Posterior cingulate gyrus (tissue), 11 donors: ENCODE measurements around the gene NIF3L1.

Experiments
- DNase-seq, 10 donors: peaks; one replicate each; pipeline versions ENCODE4 v3.0.0 to v3.0.0-alpha.2; 2020 to 2021; ENCODE audit warnings: mixed read lengths in 3 of 10
- intact Hi-C: fragments of 100-400 bp; cut with DNase I; formaldehyde crosslinking; loops from one replicate; pipeline ENCODE4 v1.15.1; 2023

The NIF3L1 gene, protein sequence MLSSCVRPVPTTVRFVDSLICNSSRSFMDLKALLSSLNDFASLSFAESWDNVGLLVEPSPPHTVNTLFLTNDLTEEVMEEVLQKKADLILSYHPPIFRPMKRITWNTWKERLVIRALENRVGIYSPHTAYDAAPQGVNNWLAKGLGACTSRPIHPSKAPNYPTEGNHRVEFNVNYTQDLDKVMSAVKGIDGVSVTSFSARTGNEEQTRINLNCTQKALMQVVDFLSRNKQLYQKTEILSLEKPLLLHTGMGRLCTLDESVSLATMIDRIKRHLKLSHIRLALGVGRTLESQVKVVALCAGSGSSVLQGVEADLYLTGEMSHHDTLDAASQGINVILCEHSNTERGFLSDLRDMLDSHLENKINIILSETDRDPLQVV

GRCh38 chr2:200888704-200889625 is at the start of gene NIF3L1, which contains the start of gene PPIL3:
Gene NIF3L1 (plus strand): TSS chr2:200889371. CDS start chr2:200891944, 2,573 bp downstream.
Gene PPIL3 (minus strand): TSS chr2:200889077. CDS start chr2:200887615, 1,462 bp downstream.
- intact Hi-C loops = loop anchor here (2.0 kb wide), 1 partner anchor 24 kb away; the partner anchor contains the start of gene CLK1
- DNase-seq = peak; percentile 88 to 99 (median 95)

DNA sequence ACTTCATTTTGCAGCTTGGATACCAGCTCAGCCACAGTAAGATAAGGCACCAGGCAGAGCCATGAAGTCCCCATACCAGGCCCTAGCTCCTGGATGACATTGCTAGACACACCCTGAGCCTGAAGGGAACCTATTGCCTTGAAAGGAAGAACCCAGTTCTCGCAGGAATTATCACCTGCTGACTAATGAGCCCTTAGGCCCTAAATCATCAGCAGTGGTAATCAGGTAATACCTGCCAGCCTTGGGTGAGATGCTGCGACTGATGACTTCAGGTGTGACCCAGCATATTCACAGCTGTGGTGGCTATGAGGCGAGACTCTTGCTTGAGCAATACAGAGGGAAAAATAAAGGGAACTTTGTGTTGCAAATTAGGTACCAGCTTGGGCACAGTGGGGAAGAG is 49.7 kb upstream of the NIF3L1 start:
- intact Hi-C loops = no loop called here
- no peak for DNase-seq

DNA sequence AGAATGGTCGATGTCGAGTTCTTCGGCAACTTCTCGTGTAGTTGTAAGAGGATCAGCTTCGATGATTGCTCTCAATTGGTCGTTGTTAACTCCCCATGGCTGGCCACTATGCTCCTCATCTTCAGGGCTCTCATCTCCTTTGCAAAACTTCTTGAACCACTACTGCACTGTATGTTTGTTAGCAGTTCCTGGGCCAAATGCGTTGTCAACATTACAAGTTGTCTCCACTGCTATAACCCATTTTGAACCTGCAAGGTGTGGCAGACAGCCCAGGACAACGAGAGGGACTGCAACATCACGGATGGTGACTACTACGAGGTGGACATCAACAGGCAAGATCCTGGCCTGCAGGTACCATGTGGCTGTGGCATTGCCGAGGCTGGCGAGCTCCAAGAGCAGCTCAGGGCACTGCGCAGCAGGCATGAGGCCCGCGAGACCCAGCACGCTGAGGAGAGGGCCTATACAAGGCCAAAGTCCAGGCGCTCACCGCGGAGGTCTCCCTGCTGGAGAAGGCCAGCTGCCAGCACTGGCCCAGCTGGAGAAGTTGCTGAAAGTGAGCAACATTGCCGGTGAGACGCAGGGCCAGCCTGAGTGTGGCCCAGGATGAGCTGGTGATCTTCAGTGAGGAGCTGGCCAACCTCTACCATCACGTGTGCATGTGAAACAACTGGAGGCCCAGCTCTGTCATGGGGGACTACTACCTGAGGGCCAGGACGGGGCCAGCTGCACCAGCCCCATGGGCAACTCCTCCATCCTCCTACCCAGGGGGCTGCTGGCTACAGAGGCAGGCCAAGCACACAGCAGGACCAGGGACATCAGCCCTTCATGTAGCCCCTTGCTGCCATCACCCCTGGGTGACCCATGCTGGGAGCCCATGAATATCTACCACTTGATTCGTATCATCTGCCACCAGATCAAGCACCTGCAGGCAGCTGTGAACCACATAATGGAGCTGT is 44.9 kb upstream of the NIF3L1 start:
- DNase-seq = peak in 1 of 10 donors; percentile 65
- intact Hi-C loops = no loop called here

- no peak for DNase-seq
- intact Hi-C loops = no loop called here
These were observed 44.0 kb upstream of the NIF3L1 start for GRCh38 chr2:200845194-200845593.

DNA sequence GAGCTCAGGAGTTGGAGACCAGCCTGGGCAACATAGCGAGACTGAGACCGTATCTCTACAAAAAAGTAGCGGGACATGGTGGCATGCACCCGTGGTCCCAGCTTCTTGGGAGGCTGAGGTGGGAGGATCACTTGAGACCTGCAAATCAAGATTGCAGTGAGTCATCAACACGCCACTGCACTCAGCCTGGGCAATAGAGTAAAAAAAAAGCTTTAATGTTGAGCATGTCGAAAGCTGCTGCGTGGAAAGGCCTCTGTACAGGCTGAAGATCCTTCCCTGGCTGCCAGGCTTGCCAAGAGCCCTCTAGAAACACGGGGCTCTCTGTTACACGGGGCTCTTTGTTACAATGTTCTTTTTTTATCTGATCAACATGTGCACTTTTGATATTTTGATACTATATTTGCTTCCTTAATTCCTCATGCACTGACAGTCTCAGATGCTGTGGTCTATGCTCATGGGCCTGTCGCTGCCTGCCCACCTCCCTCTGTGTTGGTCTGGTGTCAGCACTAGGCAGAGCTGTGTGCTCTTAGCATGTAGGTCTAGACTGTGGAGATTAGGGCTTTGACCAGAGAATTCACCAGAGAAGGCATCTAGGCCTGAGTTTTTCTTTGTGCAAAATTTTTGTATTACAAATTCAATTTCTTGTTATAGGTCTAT is 43.4 kb upstream of the NIF3L1 start:
- intact Hi-C loops = no loop called here
- no peak for DNase-seq

DNA sequence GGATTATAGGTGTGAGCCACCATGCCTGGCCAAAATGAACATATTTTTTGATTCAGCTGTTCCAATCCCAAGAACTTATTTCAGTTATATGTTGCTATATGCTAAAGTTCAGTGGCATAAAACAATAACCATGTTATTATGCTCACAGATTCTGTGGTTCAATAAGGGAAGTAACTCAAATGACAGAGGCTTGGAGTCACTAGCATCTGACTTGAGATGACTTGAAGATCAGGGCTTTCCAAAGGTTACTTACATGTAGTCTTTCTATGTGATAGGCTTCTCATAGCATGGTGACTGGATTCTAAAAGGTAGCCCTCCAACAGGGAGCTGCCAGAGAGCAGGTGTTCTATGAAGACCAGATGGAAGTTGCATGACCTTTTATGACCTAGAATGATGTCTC is 41.9 kb upstream of the NIF3L1 start:
- no peak for DNase-seq
- intact Hi-C loops = no loop called here

- intact Hi-C loops = no loop called here
- no peak for DNase-seq
These were observed 41.2 kb upstream of the NIF3L1 start for GRCh38 chr2:200847939-200848338.

GRCh38 chr2:200850512-200851256 is 38.5 kb upstream of the NIF3L1 start:
- DNase-seq = no peak
- intact Hi-C loops = no loop called here

DNA sequence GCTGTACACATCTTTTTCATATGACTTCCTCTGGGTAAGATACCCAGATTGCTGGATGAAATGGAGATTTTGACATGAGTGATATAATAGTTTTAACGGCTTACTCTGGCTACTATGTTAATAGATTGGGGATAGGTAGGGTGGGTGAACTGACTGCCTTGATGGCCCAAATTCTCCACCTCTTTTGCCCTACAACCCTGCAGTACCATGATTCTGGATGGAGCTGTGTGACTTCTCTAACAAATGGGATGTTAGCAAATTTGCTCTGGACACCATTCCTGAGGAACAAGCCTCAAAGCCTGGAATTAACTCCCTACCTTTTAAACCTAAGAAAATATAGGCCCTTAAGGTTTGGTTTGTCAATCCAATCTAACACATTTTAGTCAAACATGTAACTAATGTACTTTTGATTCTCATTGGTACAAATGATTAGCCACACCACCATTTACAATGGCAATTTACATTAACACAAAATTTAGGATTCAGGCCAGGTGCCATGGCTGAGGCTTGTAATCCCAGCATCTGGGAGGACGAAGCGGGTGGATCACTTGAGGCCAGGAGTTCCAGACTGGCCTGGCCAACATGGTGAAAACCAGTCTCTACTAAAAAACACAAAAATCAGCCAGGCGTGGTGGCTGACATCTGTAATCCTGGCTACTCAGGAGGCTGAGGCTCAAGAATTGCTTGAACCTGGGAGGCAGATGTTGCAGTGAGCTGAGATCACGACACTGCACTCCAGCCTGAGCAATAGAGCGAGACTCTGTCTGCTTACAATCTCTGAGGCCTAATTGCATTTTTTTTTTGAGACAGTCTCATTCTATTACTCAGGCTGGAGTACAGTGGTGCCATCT is 37.5 kb upstream of the NIF3L1 start:
- intact Hi-C loops = no loop called here
- no peak for DNase-seq

DNA sequence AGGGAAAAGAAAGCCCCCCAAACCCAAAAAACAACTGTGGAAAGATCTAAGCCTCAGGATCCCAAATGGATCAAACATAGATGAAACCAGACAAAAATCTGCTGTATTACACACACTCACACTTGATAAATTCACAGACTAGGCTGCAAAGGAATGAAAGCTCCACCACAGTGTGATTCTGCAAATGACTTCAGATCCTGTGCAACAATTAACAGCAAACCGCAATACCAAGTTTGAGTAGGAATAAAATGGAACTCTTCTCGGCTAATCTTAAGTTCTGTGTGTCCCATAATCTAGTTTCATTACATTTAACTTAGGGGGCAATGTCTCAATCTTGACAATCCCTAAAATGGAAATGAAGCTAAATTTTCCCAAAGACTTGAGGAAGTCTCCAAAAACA is 36.6 kb upstream of the NIF3L1 start:
- intact Hi-C loops = no loop called here
- DNase-seq = no peak

DNA sequence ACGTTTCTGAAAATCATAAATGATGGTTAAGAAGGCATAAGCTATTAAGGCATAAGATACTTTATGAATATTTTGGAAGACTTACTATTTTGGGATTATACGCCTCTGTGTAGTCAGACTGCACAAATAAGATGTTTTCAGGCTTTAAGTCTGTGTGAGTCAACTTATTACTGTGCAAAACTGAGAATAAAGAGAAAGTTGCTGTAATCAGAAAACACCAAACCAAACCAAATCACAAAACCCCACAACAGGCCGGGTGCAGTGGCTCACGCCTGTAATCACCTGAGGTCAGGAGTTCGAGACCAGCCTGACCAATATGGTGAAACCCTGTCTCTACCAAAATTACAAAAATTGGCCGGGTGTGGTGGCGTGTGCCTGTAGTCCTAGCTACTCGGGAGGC is 32.4 kb upstream of the NIF3L1 start:
- no peak for DNase-seq
- intact Hi-C loops = no loop called here

DNA sequence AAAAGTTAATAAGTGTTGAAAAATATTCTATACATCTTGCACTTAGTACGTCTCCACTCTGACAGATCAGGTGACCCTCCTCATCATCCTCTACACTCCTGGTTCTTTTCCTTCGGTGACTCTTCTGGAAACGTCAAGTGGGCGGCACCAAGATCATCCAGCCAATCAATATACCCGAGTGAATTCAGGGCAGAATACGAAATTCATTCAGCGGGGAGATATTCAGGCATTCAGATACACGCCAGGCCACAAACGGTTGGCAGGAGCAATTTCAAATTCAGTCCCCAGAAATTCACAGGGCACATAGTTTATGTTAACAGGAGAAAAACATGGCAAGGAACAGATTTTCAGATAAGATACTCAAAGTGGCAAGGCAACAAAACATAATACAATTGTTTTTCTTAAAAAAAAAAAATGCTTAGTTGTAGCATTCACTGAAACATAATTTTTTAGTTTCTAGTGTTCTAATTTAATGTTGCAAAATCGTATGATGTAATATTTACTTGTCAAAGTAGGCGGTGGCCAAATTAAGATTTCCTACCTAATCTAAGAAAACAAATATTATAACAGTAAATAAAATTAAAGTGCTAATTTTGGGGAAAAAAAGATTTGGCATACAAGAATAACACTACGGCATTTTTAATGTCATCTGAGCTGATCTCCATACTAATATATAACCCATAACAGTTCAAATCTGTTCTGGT is 28.9 kb upstream of the NIF3L1 start:
- intact Hi-C loops = loop anchor here (5.0 kb wide), 1 partner anchor 148 kb away; no protein-coding TSS in a partner anchor
- DNase-seq = no peak

DNA sequence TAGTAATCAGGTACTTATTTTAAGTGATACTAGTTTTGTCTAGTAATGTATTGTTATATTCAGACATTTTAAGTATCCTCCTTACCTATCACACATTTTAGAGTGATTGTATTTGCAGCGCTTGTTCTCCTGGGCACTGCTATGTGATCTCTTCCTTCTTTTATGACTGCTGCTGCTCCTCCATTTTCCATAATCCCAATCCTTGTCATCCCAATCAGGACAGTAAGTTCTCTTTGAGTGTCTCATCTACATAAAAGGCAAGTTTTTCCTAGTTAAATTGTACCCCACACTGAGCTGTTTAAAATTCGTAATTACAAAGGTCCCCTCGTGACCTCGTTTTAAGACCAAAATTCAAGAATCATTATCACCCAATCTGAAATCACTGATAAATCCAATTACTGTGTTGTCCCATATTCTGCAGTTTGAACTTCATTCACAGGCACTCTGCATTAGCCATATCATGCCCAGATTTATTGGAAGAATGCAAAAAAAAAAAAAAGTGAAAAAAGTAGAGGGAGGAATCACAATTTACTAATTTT is 27.5 kb upstream of the NIF3L1 start:
- intact Hi-C loops = loop anchor here (5.0 kb wide), 1 partner anchor 149 kb away; no protein-coding TSS in a partner anchor
- DNase-seq = no peak

GRCh38 chr2:200862532-200863000 is 26.6 kb upstream of the NIF3L1 start:
- intact Hi-C loops = loop anchor here (5.0 kb wide), 1 partner anchor 150 kb away; no protein-coding TSS in a partner anchor
- peak in 1 of 10 donors; percentile 55 for DNase-seq

GRCh38 chr2:200863782-200864175 is 25.4 kb upstream of the NIF3L1 start:
- peak in 3 of 10 donors; percentile 30 to 80 (median 32) for DNase-seq
- intact Hi-C loops = loop anchor here (2.0 to 5.0 kb wide), 2 partner anchors 25 to 151 kb away; partner anchors contain the start of genes NIF3L1 and PPIL3
